Right lobe of liver (tissue), 6 donors: ENCODE data around the gene ADARB2. TPM values are rescaled to one million over a fixed set of nuclear protein-coding genes. Genes with fewer than 3 reads are reported as not detected.

Experiments used
- ATAC-seq, 4 donors: fragments of 200-7000 bp; cut with Tn5 transposase; one replicate each; pipeline ENCODE4 v1.9.1; 2020; ENCODE audit warnings: mild to moderate bottlenecking in 4 of 4, moderate library complexity in 4 of 4
- DNase-seq, 3 donors: peaks; one replicate each; pipeline ENCODE4 v3.0.0-alpha.2; 2020
- H3K27ac ChIP-seq, 3 donors: fragments of 200-600 bp; one replicate each; pipeline ENCODE4 v1.8.0; 2022
- H3K27me3 ChIP-seq, 2 donors: fragments of 200-600 bp; one replicate each; pipeline ENCODE4 v1.8.0; 2022
- H3K36me3 ChIP-seq, 4 donors: fragments of 200-600 bp; sonication (generic) in 1 of 4; one replicate each; pipeline versions ENCODE4 v1.5.1 to v1.8.0; 2017 to 2022; ENCODE audit warnings: control low read depth in 1 of 4
- H3K4me1 ChIP-seq, 4 donors: fragments of 200-600 bp; sonication (generic) in 1 of 4; one replicate each; pipeline versions ENCODE4 v1.5.1 to v1.8.0; 2017 to 2022; ENCODE audit warnings: control low read depth in 1 of 4
- H3K4me3 ChIP-seq, 3 donors: fragments of 200-600 bp; one replicate each; pipeline ENCODE4 v1.8.0; 2022
- H3K9me3 ChIP-seq, 4 donors: fragments of 200-600 bp; sonication (generic) in 1 of 4; one replicate each; pipeline versions ENCODE4 v1.5.1 to v1.8.0; 2017 to 2022; ENCODE audit warnings: control low read depth in 1 of 4
- POLR2A ChIP-seq: fragments of 450-650 bp; IDR thresholded peaks from one replicate; pipeline ENCODE4 v1.6.1; 2017; ENCODE audit warnings: antibody characterized with exemption, mild to moderate bottlenecking
- WGBS: methylation state at CpG from one replicate; pipeline ENCODE4 v1.1.6; 2018; ENCODE audit warnings: low coverage, low lambda C conversion rate; ENCODE audit not compliant: insufficient coverage; ENCODE audit errors: missing lambda C conversion rate; 5-methylcytosine and 5-hydroxymethylcytosine counted together
- intact Hi-C, 2 donors: fragments of 100-400 bp; cut with DNase I; formaldehyde crosslinking; loops; one replicate each; pipeline versions ENCODE4 v1.11.2 to v1.14.1; 2022
- total RNA-seq, 6 experiments: library from RNA; depleted of rRNA in 2 of 6; stranded (reverse); fragments of >200 nt in 2 of 6; fragmentation: NEBNext Ultra II Directional in 3 of 6; extraction: Animal tissue kit (Norgen Biotek cat#: 25700) in 3 of 6; gene quantifications; one replicate each; pipeline versions ENCODE4 v1.1.0 to v1.2.4, GENCODE V29; 2016 to 2023
- TF ChIP-seq, protein P1 (sequence below), 4 donors: fragments of 200-600 bp in 3 of 4; fragments of 450-650 bp in 1 of 4; IDR thresholded peaks; one replicate each; pipeline versions ENCODE4 v1.5.1 to v1.8.0; 2016 to 2022; ENCODE audit warnings: antibody characterized with exemption in 4 of 4, mild to moderate bottlenecking in 2 of 4
- donor health status: DM: no; HTN: yes; CAD: no.
- donor health status: DM: no; HTN: no; CAD: no.
- donor health status: DM: no; HTN: no; CAD: no.
- donor health status: DM: no; HTN: yes; CAD: no.
- donor health status: DM: no; HTN: yes; CAD: no.

ADARB2 gene
- total RNA-seq, 6 experiments from 2014 or later, result 0.07 to 0.68 (median 0.42) TPM

DNA sequence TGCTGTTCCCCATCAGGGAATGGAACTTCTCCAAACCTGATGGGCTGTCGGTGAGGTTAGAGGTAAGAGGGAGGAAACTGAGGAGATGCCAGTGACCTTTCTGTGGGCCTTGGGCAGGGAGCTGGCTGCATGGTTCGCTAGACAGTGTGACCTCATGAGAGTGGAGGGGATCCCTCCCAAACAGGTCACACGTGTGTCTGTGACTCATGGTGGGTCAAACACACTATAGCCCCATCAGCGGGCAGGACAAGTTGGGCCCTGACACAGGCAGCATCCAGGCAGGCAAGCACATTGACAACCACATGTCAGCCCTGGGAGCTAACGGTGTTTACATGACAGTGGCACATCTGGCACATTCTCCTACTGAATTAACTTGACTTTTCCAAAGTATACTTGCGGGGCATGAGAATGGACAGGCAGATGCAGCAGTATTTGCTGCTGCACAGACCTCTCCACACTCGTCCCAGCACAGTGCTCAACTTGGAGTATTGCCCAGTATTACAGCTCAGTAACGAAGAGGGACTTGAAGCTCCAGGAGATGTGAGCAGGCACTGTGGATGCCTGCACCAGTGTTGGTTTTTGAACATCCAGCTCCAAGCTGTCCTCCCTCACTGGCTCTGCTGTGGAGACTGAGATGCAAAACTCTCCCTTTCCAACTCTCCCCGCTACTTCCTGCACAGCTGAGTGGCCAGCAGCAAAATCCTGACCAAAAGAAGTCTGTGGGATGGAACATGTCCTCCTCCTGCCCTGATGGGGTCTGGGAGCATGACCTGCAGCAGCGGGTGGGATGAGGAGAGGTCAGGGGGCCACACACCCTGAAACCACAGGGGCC is 481.5 kb downstream of the ADARB2 start:
- ATAC-seq (no peak), DNase-seq (no peak)
- Histone ChIP-seq H3K9me3 (no peaks in the 10 kb centered on the region), H3K27ac (no peak overlapping the region), H3K36me3 (no peaks in the 10 kb centered on the region), H3K4me3 (no peak overlapping the region), H3K4me1 (no peaks in the 10 kb centered on the region), H3K27me3 (no peaks in the 10 kb centered on the region)
- intact Hi-C loops, result no loop called here
- TF ChIP-seq, protein P1, sequence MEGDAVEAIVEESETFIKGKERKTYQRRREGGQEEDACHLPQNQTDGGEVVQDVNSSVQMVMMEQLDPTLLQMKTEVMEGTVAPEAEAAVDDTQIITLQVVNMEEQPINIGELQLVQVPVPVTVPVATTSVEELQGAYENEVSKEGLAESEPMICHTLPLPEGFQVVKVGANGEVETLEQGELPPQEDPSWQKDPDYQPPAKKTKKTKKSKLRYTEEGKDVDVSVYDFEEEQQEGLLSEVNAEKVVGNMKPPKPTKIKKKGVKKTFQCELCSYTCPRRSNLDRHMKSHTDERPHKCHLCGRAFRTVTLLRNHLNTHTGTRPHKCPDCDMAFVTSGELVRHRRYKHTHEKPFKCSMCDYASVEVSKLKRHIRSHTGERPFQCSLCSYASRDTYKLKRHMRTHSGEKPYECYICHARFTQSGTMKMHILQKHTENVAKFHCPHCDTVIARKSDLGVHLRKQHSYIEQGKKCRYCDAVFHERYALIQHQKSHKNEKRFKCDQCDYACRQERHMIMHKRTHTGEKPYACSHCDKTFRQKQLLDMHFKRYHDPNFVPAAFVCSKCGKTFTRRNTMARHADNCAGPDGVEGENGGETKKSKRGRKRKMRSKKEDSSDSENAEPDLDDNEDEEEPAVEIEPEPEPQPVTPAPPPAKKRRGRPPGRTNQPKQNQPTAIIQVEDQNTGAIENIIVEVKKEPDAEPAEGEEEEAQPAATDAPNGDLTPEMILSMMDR (IDR thresholded peaks at IDR 0.05), result no peak
- TF ChIP-seq POLR2A, result no peak
- WGBS, result 68% methylated on average over 3 of the region's 10 CpGs

DNA sequence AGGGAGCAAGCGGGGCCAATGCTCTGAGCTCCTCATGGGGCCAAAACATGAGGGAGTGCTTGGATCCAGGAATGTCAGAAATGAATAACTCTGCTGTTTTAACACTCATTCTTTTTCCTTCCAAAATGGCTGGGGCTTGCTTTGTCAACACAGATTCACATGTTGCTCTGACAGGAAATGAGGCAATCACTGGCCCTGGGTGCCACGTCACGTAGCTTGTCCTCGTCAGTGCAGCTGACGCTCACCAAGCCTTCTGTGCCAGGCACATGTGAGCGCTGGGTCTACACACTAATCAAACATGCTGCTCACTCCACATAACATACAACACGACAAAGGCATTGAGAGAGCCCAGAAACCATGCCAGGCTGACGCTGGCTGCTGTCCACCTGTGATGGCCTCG is 482.2 kb downstream of the ADARB2 start:
- 50% methylated on average over 5 of the region's 9 CpGs for WGBS
- no peak for DNase-seq
- TF ChIP-seq, protein P1 (IDR thresholded peaks at IDR 0.05), result no peak
- no peak for TF ChIP-seq POLR2A

DNA sequence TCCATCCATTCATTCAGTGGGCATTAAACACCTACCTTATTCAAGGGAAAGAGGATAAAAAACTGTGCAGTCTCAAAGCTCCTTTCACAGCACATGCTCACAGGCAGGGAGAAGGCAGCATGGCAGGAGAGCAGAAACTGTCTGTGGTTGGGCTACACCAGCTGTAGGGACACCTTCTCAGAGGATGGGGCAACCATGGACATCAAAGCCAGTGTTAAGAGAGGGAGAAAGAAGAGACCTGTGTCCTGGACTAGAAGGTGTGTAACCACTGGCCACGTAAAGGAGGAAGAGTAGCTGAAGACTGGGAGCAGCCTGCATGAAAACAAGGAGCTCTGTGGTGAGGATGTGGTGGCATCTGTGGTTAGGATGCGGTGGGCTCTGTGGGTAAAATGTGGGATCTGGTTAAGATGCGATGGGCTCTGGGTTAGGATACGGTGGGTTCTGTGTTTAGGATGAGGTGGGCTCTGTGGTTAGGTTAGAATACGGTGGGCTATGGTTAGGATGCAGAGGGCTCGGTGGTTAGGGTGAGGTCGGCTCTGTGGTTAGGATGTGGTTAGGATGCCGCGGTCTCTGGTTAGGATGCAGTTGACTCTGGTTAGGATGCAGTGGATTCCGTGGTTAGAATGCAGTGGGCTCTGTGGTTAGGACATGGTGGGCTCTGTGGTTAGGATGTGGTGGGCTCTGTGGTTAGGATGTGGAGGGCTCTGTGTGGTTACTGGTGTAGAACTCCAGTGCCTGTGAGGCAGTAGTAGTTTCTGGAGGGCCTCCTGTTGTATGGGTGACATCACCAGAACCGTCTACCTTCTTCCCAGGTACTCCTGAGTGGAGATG is 483.6 kb downstream of the ADARB2 start:
- ATAC-seq, result no peak
- 69% methylated on average over 6 of the region's 11 CpGs for WGBS
- intact Hi-C loops, result no loop called here
- H3K27ac ChIP-seq, result no peak overlapping the region
- no peak for DNase-seq
- no peak overlapping the region for H3K4me3 ChIP-seq
- no peaks in the 10 kb centered on the region for H3K36me3 ChIP-seq
- no peaks in the 10 kb centered on the region for H3K9me3 ChIP-seq
- no peaks in the 10 kb centered on the region for H3K4me1 ChIP-seq
- TF ChIP-seq, protein P1 (IDR thresholded peaks at IDR 0.05), result no peak
- TF ChIP-seq POLR2A, result no peak
- no peaks in the 10 kb centered on the region for H3K27me3 ChIP-seq

More for the DNA sequence above, 482.2 kb downstream of the ADARB2 start:
- no peaks in the 10 kb centered on the region for H3K4me1 ChIP-seq
- H3K27me3 ChIP-seq, result no peaks in the 10 kb centered on the region
- H3K36me3 ChIP-seq, result no peaks in the 10 kb centered on the region
- H3K9me3 ChIP-seq, result no peaks in the 10 kb centered on the region
- ATAC-seq, result no peak
- intact Hi-C loops, result no loop called here
- no peak overlapping the region for H3K27ac ChIP-seq
- no peak overlapping the region for H3K4me3 ChIP-seq

DNA sequence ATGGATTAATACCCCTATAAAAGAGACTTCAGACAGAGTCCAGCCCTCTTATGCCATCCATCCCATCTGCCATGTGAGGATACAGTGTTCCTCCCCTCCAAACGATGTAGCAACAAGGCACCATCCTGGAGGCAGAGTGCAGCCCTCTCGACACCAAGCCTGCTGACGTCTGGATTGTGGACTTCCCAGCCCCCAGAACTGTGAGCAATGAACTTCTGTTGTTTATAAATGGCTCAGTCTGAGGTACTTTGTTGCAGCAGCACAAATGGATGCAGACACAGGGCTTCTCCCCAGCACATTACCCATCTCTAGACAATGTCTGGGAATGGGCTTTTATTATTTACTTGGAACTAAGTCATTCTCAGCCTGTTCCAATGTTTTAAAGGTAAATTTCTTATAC is 485.6 kb downstream of the ADARB2 start:
- Histone ChIP-seq H3K27ac (no peak overlapping the region), H3K9me3 (no peaks in the 10 kb centered on the region), H3K36me3 (no peaks in the 10 kb centered on the region), H3K27me3 (no peaks in the 10 kb centered on the region), H3K4me1 (no peaks in the 10 kb centered on the region), H3K4me3 (no peak overlapping the region)
- DNase-seq, result no peak
- no peak for TF ChIP-seq POLR2A
- TF ChIP-seq, protein P1 (IDR thresholded peaks at IDR 0.05), result no peak
- intact Hi-C loops, result no loop called here
- WGBS, result no CpG with 5 or more reads among the region's 3 CpGs
- no peak for ATAC-seq
